GM21526 (cell line): ENCODE measurements around the gene ZNF879.

Source experiments
- ATAC-seq: cut with Tn5 transposase; IDR thresholded peaks from one replicate; pipeline ENCODE4 v1.9.1; 2021; ENCODE audit warnings: moderate library complexity; ENCODE audit not compliant: unreplicated experiment, low FRiP score

Gene ZNF879

GRCh38 chr5:179023528-179024189 is at the start of gene ZNF879:
Gene ZNF879 (plus strand): TSS chr5:179023804. CDS start chr5:179025005, 1,201 bp downstream.
- peak; percentile 84 for ATAC-seq

GRCh38 chr5:178981381-178981780 is 42.2 kb upstream of the ZNF879 start:
- ATAC-seq = no peak

- no peak for ATAC-seq
Measured at GRCh38 chr5:178982941-178983340, 40.7 kb upstream of the ZNF879 start.

GRCh38 chr5:178983728-178984127 is 39.9 kb upstream of the ZNF879 start:
- no peak for ATAC-seq

GRCh38 chr5:178984145-178985072 is 39.2 kb upstream of the ZNF879 start:
- ATAC-seq = no peak

- no peak for ATAC-seq
Measured at GRCh38 chr5:178986326-178986960, 37.2 kb upstream of the ZNF879 start.

GRCh38 chr5:178988436-178989220 is 35.0 kb upstream of the ZNF879 start:
- no peak for ATAC-seq

GRCh38 chr5:178989311-178989710 is 34.3 kb upstream of the ZNF879 start:
- no peak for ATAC-seq

GRCh38 chr5:178990491-178990890 is 33.1 kb upstream of the ZNF879 start:
- ATAC-seq = no peak

- ATAC-seq = no peak
Measured at GRCh38 chr5:178991190-178992145, 32.1 kb upstream of the ZNF879 start.

- no peak for ATAC-seq
Measured at GRCh38 chr5:178992291-178992895, 31.2 kb upstream of the ZNF879 start.

- ATAC-seq = no peak
Measured at GRCh38 chr5:178993236-178993765, 30.3 kb upstream of the ZNF879 start.

GRCh38 chr5:178993955-178994579 is 29.5 kb upstream of the ZNF879 start:
- no peak for ATAC-seq

GRCh38 chr5:178994580-178995340 is 28.8 kb upstream of the ZNF879 start, which contains the start of gene GRM6:
Gene GRM6 (minus strand): TSS chr5:178995320. CDS start chr5:178994944, 376 bp downstream.
- ATAC-seq = no peak

- ATAC-seq = no peak
Measured at GRCh38 chr5:178995341-178995690, 28.3 kb upstream of the ZNF879 start.

- ATAC-seq = no peak
Measured at GRCh38 chr5:178996156-178996555, 27.4 kb upstream of the ZNF879 start.

- no peak for ATAC-seq
Measured at GRCh38 chr5:178997191-178997590, 26.4 kb upstream of the ZNF879 start.
